GM12874 (cell line): ENCODE results near the gene CLCN7.

ENCODE experiments used
- TF ChIP-seq, protein P1 (sequence below): IDR thresholded peaks from 2 replicates; pipeline ENCODE4 v1.5.1; 2011; ENCODE audit warnings: low read depth, mild to moderate bottlenecking, control low read depth, low read length, moderate library complexity; ENCODE audit not compliant: insufficient read depth

CLCN7 gene

DNA sequence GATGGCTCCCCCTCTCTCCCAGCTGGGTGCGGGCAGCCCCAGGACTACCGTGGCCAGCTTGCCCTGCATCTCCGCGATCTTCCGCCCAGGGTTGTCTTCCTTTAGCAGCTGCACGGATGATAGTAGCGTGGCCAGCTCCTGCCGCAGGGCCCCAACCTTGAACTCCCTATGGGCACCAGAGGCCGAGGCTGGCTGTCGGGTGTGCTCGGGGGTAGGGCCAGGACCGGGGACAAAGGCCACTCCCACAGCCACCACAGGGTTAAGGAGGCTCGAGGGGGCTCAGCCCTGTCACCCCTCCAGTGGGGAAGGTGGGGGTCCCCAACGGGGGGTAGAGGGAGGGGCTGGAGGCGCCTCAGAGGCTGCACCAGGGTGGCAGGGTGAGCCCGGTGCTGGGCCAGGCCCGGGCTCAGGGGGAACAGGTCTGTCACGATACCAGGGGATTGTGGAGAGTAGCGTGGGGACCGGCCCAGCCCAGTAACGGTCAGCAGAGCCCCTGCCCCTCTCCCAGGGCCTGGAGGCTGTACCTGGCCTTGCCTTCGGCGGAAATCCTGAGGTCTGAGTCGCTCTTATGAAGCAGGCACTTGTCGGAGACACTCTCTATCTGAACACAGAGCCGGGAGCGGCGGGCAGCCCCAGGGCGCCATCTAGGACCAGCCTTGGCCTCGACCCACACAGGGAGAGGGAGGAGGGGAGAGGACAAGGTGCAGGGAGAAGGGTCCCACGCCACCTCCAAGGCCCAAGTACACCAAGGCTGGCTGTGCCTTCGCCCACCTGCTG is 38.7 kb downstream of the CLCN7 start:
- TF ChIP-seq, protein P1, sequence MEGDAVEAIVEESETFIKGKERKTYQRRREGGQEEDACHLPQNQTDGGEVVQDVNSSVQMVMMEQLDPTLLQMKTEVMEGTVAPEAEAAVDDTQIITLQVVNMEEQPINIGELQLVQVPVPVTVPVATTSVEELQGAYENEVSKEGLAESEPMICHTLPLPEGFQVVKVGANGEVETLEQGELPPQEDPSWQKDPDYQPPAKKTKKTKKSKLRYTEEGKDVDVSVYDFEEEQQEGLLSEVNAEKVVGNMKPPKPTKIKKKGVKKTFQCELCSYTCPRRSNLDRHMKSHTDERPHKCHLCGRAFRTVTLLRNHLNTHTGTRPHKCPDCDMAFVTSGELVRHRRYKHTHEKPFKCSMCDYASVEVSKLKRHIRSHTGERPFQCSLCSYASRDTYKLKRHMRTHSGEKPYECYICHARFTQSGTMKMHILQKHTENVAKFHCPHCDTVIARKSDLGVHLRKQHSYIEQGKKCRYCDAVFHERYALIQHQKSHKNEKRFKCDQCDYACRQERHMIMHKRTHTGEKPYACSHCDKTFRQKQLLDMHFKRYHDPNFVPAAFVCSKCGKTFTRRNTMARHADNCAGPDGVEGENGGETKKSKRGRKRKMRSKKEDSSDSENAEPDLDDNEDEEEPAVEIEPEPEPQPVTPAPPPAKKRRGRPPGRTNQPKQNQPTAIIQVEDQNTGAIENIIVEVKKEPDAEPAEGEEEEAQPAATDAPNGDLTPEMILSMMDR: no peak

DNA sequence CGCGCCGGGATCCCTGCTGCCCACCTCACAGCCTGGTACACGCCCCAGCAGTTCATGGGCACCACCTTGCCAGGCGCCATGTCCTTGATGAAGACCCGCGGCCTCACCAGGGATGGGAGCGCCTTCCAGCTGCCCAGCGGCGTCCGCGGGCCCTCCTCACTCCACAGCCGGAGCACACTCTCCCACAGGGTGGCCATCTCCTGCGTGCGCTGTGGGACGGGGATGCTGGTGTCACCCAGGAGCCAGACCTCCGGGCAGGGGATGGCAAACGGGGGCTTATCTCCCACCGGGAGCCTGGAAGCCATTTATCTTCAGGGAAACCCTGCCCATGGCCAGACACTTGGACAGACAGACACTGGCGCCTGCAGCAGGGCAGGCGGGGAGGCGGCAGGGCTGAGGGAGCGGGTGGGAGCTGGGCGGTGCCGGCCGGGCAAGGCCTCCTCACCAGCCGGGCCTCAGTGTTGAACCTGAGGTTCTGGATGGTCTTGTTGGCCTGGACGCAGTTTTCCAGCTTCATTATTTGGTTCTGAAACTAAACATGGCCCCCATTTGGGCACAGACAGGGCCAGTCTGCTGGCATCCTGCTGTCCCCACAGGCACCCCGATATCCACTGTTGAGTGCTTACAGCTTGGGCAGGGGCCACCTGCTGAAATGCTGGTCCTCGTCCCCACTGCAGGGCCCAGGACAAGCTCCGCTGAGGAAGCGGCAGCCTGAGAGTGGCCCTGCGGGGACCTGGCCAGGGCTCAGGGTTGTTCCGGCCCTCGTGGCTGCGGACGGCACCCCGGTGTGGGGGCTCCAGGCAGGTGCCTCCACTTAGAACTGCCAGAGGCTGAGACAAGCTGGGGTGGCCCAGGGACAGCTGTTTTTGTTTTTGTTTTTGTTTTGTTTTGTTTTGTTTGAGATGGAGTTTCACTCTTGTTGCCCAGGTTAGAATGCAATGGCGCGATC is 39.9 kb downstream of the CLCN7 start:
- TF ChIP-seq, protein P1: no peak

DNA sequence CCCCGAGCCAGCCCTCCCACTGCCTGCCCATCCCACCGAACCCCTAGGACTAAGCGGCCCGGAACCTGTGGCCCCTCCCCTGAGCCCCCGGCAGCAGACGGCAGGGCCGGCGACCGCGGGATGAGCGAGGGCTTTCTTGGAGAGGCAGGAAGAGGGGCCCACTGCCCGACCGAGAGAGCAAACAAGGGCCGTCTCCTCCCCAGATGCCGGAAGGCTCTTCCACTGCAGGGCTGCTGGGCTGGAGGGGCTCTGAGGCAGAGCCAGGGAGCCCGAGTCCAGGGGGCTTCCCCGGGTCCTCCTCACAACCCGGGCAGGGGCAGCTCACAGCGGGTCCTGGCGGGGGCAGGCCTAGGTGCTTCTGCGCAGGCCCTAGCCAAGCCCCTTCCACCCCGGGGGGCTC is 41.1 kb downstream of the CLCN7 start:
- TF ChIP-seq, protein P1: no peak

DNA sequence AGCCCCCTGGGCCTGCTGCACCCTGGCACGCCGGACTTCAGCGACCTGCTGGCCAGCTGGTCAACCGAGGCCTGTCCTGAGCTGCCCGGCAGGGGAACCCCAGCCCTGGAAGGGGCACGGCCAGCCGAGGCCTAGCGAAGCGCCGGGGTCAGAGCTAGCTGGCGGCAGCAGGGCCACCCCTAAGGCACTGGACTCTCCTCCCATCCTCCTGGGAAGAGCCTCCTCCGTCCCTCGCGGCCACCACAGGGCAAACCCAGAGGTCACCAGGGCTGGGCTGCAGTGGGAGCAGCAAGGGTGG is 41.6 kb downstream of the CLCN7 start:
- TF ChIP-seq, protein P1: no peak

DNA sequence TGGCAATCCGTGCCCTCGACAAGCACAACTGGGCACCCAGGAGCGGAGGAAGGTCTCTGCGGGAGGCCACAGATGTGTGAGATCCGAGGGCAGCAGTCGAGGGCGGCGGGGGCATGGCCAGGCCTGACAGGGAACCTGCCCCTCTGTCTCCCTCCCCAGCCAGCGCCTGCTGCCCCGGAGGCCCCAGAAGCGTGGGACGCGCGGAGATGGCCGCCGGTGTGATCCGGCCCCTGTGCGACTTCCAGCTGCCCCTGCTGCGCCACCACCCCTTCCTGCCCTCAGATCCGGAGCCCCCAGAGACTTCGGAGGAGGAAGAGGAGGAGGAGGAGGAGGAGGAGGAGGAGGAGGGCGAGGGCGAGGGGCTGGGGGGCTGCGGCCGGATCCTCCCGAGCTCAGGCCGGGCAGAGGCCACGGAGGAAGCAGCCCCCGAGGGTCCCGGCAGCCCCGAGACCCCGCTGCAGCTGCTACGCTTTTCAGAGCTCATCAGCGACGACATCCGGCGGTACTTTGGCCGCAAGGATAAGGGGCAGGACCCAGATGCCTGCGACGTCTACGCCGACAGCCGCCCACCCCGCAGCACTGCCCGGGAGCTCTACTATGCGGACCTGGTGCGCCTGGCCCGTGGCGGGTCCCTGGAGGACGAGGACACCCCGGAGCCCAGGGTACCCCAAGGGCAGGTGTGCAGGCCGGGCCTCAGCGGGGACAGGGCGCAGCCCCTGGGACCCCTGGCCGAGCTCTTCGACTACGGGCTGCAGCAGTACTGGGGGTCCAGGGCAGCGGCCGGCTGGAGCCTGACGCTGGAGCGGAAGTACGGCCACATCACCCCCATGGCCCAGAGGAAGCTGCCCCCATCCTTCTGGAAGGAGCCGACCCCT is 42.2 kb downstream of the CLCN7 start:
- TF ChIP-seq, protein P1: no peak

DNA sequence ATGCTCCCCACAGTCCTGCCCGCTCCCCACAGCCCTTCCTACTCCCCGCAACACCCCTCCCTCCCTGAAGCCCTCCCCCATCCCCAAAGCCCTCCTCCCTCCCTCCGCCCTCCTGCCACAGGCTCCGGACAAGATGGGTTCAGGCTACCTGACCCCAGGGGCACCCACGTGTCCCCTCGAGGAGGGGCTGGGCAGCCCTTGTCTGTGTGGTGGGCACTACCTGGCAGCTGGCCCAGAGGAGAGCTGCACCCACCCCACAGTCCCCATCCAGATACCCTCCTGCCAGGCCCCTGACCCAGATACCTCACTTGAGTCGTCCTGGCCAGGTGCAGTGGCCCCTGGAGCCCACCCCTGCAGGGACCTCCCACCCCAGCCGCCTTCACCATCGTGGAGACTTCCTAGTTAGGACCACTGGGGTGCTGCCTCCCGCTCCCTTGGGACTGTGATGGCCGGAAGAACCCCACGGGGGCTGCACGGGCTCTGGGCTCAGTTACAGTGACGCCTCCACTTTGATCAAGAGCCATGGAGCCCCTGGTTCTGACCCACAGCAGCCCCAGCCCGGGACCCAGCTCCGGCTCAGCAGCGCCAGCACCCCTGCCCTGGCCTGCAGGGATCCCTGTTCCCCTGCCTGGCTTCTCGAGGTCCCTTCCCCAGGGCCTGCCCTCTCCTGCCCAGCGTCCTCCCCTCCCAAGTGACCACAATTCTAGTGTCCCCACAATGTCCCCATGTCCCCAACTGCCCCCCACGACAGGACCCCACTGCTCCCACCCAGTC is 43.1 kb downstream of the CLCN7 start:
- TF ChIP-seq, protein P1: no peak
